HEK293T (cell line): ENCODE results near the gene DCDC1.

Experiments
- CTCF ChIA-PET: fragments of 350-600 bp; formaldehyde crosslinking; extraction: SDS; loops from one replicate; lab custom pipeline; 2021; ENCODE audit warnings: antibody characterized with exemption, inconsistent platforms; lab: Yijun Ruan, JAX
- POLR2A ChIA-PET: fragments of 350-600 bp; formaldehyde crosslinking; extraction: SDS; loops from one replicate; lab custom pipeline; 2020; ENCODE audit warnings: antibody characterized with exemption, inconsistent platforms; lab: Yijun Ruan, JAX
- DNase-seq: peaks from one replicate; pipeline ENCODE4 v3.0.0; 2012; ENCODE audit warnings: mixed read lengths; ENCODE audit errors: extremely low spot score
- ARNT ChIP-seq: fragments of 450-650 bp; IDR thresholded peaks from 2 replicates; pipeline ENCODE4 v1.6.1; 2017; ENCODE audit warnings: mild to moderate bottlenecking
- BHLHE40 ChIP-seq: fragments of 450-650 bp; IDR thresholded peaks from 2 replicates; pipeline ENCODE4 v1.6.1; 2016; ENCODE audit warnings: mild to moderate bottlenecking, moderate library complexity, borderline replicate concordance
- CTBP1 ChIP-seq: fragments of 450-650 bp; IDR thresholded peaks from 2 replicates; pipeline ENCODE4 v1.6.1; 2016; ENCODE audit warnings: borderline replicate concordance
- ELF4 ChIP-seq: fragments of 450-650 bp; IDR thresholded peaks from 2 replicates; pipeline ENCODE4 v1.6.1; 2017; ENCODE audit warnings: antibody characterized with exemption
- FOXA1 ChIP-seq: fragments of 450-650 bp; IDR thresholded peaks from 2 replicates; pipeline ENCODE4 v1.6.1; 2016; ENCODE audit warnings: mild to moderate bottlenecking
- FOXK2 ChIP-seq: fragments of 450-650 bp; IDR thresholded peaks from 2 replicates; pipeline ENCODE4 v1.6.1; 2016; ENCODE audit warnings: mild to moderate bottlenecking
- FOXM1 ChIP-seq: fragments of 450-650 bp; IDR thresholded peaks from 2 replicates; pipeline ENCODE4 v1.6.1; 2017; ENCODE audit warnings: mild to moderate bottlenecking, borderline replicate concordance
- HDGF ChIP-seq: fragments of 450-650 bp; IDR thresholded peaks from 2 replicates; pipeline ENCODE4 v1.6.1; 2017; ENCODE audit warnings: antibody characterized with exemption, borderline replicate concordance
- L3MBTL2 ChIP-seq: fragments of 450-650 bp; conservative IDR thresholded peaks from 2 replicates; pipeline ENCODE4 v1.6.1; 2016; ENCODE audit warnings: mild to moderate bottlenecking
- LEF1 ChIP-seq: fragments of 450-650 bp; IDR thresholded peaks from 2 replicates; pipeline ENCODE4 v1.6.1; 2017; ENCODE audit warnings: mild to moderate bottlenecking, borderline replicate concordance
- NFRKB ChIP-seq: fragments of 450-650 bp; IDR thresholded peaks from 2 replicates; pipeline ENCODE4 v1.6.1; 2016; ENCODE audit warnings: mild to moderate bottlenecking, moderate library complexity
- PKNOX1 ChIP-seq: fragments of 450-650 bp; IDR thresholded peaks from 2 replicates; pipeline ENCODE4 v1.6.1; 2016
- SP1 ChIP-seq: fragments of 450-650 bp; IDR thresholded peaks from 2 replicates; pipeline ENCODE4 v1.6.1; 2017
- SUZ12 ChIP-seq: fragments of 450-650 bp; IDR thresholded peaks from 2 replicates; pipeline ENCODE4 v1.6.1; 2016; ENCODE audit warnings: mild to moderate bottlenecking
- TARDBP ChIP-seq: fragments of 450-650 bp; IDR thresholded peaks from 2 replicates; pipeline ENCODE4 v1.6.1; 2016
- ZNF384 ChIP-seq: fragments of 450-650 bp; IDR thresholded peaks from 2 replicates; pipeline ENCODE4 v1.6.1; 2016

Gene DCDC1

GRCh38 chr11:31237819-31238760, 131.4 kb downstream of the DCDC1 start:
- POLR2A ChIA-PET: no interaction called here
- no peak for DNase-seq
- TF ChIP-seq ZNF384 (no peak), SP1 (no peak), ELF4 (no peak), BHLHE40 (no peak), L3MBTL2 (no peak), LEF1 (no peak), TARDBP (no peak), HDGF (no peak), SUZ12 (no peak), FOXK2 (no peak)
- CTCF ChIA-PET: interaction anchor here (0.5 to 1.5 kb wide), 4 partner anchors 131 to 1126 kb away, joined by 3 to 7 read pairs (median 4); no protein-coding TSS in a partner anchor

GRCh38 chr11:31236143-31236542, 133.4 kb downstream of the DCDC1 start:
- POLR2A ChIA-PET: no interaction called here
- TF ChIP-seq LEF1 (no peak), SP1 (no peak), CTBP1 (no peak), SUZ12 (no peak), ZNF384 (no peak), TARDBP (no peak), FOXM1 (no peak), HDGF (no peak), L3MBTL2 (no peak), BHLHE40 (no peak), ELF4 (no peak), FOXA1 (no peak), ARNT (no peak), NFRKB (no peak), PKNOX1 (no peak), FOXK2 (no peak)
- no peak for DNase-seq
- CTCF ChIA-PET: interaction anchor here (0.8 kb wide), 1 partner anchor 129 kb away, joined by 3 read pairs; no protein-coding TSS in a partner anchor

GRCh38 chr11:31233425-31233824, 136.1 kb downstream of the DCDC1 start:
- TF ChIP-seq TARDBP (no peak), SP1 (no peak), CTBP1 (no peak), ARNT (no peak), ZNF384 (no peak), SUZ12 (no peak), FOXA1 (no peak), LEF1 (no peak), L3MBTL2 (no peak), FOXM1 (no peak)
- CTCF ChIA-PET: interaction anchor here (2.1 kb wide), 1 partner anchor 127 kb away, joined by 13 read pairs; no protein-coding TSS in a partner anchor

GRCh38 chr11:31231601-31232000, 137.9 kb downstream of the DCDC1 start:
- TF ChIP-seq LEF1 (no peak), CTBP1 (no peak), FOXM1 (no peak), ARNT (no peak), ZNF384 (no peak), SUZ12 (no peak), ELF4 (no peak), PKNOX1 (no peak), L3MBTL2 (no peak)
- DNase-seq: no peak
- ChIA-PET CTCF (no interaction called here), POLR2A (interaction anchor here (0.6 kb wide), 1 partner anchor 10 kb away, joined by 4 read pairs; no protein-coding TSS in a partner anchor)

More at GRCh38 chr11:31233425-31233824, 136.1 kb downstream of the DCDC1 start:
- DNase-seq: no peak
- POLR2A ChIA-PET: no interaction called here

- POLR2A ChIA-PET: no interaction called here
- DNase-seq: no peak
- CTCF ChIA-PET: interaction anchor here (0.6 to 0.9 kb wide), 3 partner anchors 112 to 1035 kb away, joined by 3 to 4 read pairs (median 4); no protein-coding TSS in a partner anchor
- TF ChIP-seq ARNT: no peak
Observed at GRCh38 chr11:31218847-31219246, 150.7 kb downstream of the DCDC1 start.

- no peak for DNase-seq
- POLR2A ChIA-PET: no interaction called here
Observed at GRCh38 chr11:31214372-31214771, 155.2 kb downstream of the DCDC1 start.

More at GRCh38 chr11:31214372-31214771, 155.2 kb downstream of the DCDC1 start:
- no peak for TF ChIP-seq LEF1
- TF ChIP-seq HDGF: no peak
- TF ChIP-seq NFRKB: no peak
- no peak for TF ChIP-seq CTBP1
- no peak for TF ChIP-seq ELF4
- no peak for TF ChIP-seq FOXK2
- TF ChIP-seq SP1: no peak
- TF ChIP-seq PKNOX1: no peak
- TF ChIP-seq L3MBTL2: no peak
- no peak for TF ChIP-seq BHLHE40
- no peak for TF ChIP-seq ZNF384
- CTCF ChIA-PET: no interaction called here
